ENCODE measurements around the gene OR56B4. TPM values are rescaled to one million over a fixed set of nuclear protein-coding genes. Genes with fewer than 3 reads are reported as not detected.

OR56B4 gene
- total and polyA plus RNA-seq, 2 of the 13 experiments (the other 11 are each of a cell fraction or from before 2014, with no cell fraction given), result not detected

- BruUV-seq (replicated peaks), result no TSS peak
- Histone ChIP-seq H3K9me3 (ENCODE audit: low read length) (no peaks in the 10 kb centered on the region), H3K27me3 (ENCODE audit: control insufficient read depth in 1 of 2, insufficient read depth in 2 of 2, low read length in 2 of 2) (no peaks in the 10 kb centered on the region), H3K9ac (ENCODE audit: insufficient read depth, low read depth, low read length) (no peak overlapping the region), H3K4me2 (ENCODE audit: low read depth, low read length) (no peak overlapping the region), H3K27ac (ENCODE audit: extremely low read length, insufficient read depth, low read length) (no peak overlapping the region), H3K4me3 (replicated peaks in 1 of 3; ENCODE audit: insufficient read depth in 1 of 3, low read depth in 2 of 3, low read length in 3 of 3) (no peak overlapping the region), H3K36me3 (replicated peaks in 1 of 2; ENCODE audit: control insufficient read depth in 1 of 2, insufficient read depth in 2 of 2, low read length in 2 of 2) (no peaks in the 10 kb centered on the region), H3K79me2 (ENCODE audit: insufficient read depth, low read length) (no peaks in the 10 kb centered on the region), H3K4me1 (ENCODE audit: insufficient read depth, low read length) (peaks cover 8% of the 10 kb centered on the region), H4K20me1 (ENCODE audit: insufficient read depth, low read length) (no peaks in the 10 kb centered on the region), H2AFZ (ENCODE audit: low read length) (no peak overlapping the region)
- 7% methylated on average over 1 of the region's 1 CpG for WGBS (ENCODE audit: low lambda C conversion rate)
- DNase-seq (ENCODE audit: low spot score), result no peak
- in situ Hi-C loops (cut with HindIII; ENCODE audit: extremely low pct_ligation_motif_present, low pct_unique_long_range_greater_than_20kb) (no loop called here), intact Hi-C loops (cut with micrococcal nuclease; ENCODE audit: unreplicated experiment) (no loop called here)
- ChIA-PET POLR2A (no interaction called here), CTCF (ENCODE audit: low intra/inter-chr PET ratio, low total read pairs) (no interaction called here)
- no peak for FAIRE-seq
- TF ChIP-seq ADNP (CRISPR knock-in tag; IDR thresholded peaks at IDR 0.05) (no peak), MYC (CRISPR knock-in tag; IDR thresholded peaks at IDR 0.05; ENCODE audit: borderline replicate concordance) (no peak), TMF1 (CRISPR knock-in tag; IDR thresholded peaks at IDR 0.05; ENCODE audit: low read depth) (no peak), ZC3H13 (CRISPR knock-in tag; IDR thresholded peaks at IDR 0.05) (no peak), FOXK1 (CRISPR knock-in tag; IDR thresholded peaks at IDR 0.05; ENCODE audit: borderline replicate concordance, low read depth) (no peak), ERF (CRISPR knock-in tag; IDR thresholded peaks at IDR 0.05) (no peak), NR2F1 (CRISPR knock-in tag; IDR thresholded peaks at IDR 0.05) (no peak), ATF4 (CRISPR knock-in tag; IDR thresholded peaks at IDR 0.05) (no peak), NR2F6 (IDR thresholded peaks at IDR 0.05) (no peak), NR2F6 (CRISPR knock-in tag; IDR thresholded peaks at IDR 0.05) (no peak), ATRX (CRISPR knock-in tag; IDR thresholded peaks at IDR 0.05; ENCODE audit: borderline replicate concordance) (no peak), SP2 (CRISPR knock-in tag; IDR thresholded peaks at IDR 0.05) (no peak), PRDM4 (CRISPR knock-in tag; IDR thresholded peaks at IDR 0.05; ENCODE audit: borderline replicate concordance) (no peak)
- TF ChIP-seq, protein P1, sequence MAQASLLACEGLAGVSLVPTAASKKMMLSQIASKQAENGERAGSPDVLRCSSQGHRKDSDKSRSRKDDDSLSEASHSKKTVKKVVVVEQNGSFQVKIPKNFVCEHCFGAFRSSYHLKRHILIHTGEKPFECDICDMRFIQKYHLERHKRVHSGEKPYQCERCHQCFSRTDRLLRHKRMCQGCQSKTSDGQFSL (CRISPR knock-in tag; IDR thresholded peaks at IDR 0.05), result no peak
- ATAC-seq, result no peak
Measured at GRCh38 chr11:6151117-6151516, 43.6 kb downstream of the OR56B4 start.
